Measurements from ENCODE around the gene ACOT7. TPM values are rescaled to one million over a fixed set of nuclear protein-coding genes. Genes with fewer than 3 reads are reported as not detected.

Gene ACOT7
- total RNA-seq, 2 donors from 2014 or later = 6.6 to 10.7 TPM

GRCh38 chr1:6347641-6348487, 45.7 kb downstream of the ACOT7 start:
- Histone ChIP-seq H3K27me3 (no peaks in the 10 kb centered on the region), H3K36me3 (no peaks in the 10 kb centered on the region), H3K4me1 (peaks cover 0 to 23% of the 10 kb centered on the region in 2 donors), H3K4me3 (no peak overlapping the region), H3K9me3 (no peaks in the 10 kb centered on the region), H3K27ac (peak overlapping the region in 1 of 2 donors; percentile 23)
- DNase-seq (ENCODE audit: low spot score) = no peak
- peak; percentile 54 to 78 for TF ChIP-seq CTCF (IDR thresholded peaks at IDR 0.05)

- peaks cover 0 to 13% of the 10 kb centered on the region in 2 donors for H3K4me1 ChIP-seq
- no peak for TF ChIP-seq CTCF (IDR thresholded peaks at IDR 0.05)
These were observed 48.1 kb downstream of the ACOT7 start for GRCh38 chr1:6345460-6345859.

DNA sequence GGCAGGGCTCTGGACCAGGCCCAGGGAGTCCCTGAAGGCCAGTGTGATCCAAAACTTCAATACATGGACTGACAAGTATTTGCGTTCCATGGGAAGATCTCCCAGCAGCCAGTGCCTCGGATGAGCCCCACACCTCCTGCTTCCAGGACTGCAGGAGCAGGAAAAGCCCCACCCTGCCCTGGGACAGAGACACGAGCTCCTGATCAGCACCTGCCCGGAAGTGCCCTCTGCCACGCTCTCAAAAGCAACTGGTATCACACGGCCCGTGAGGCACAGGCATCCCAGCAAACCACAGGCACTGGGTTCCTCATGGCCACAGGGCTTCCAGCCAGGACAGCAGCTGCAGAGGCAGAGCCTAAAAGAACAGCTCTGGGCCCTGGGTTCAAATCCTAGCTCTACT, 48.6 kb downstream of the ACOT7 start:
- Histone ChIP-seq H3K27me3 (no peaks in the 10 kb centered on the region), H3K36me3 (no peaks in the 10 kb centered on the region), H3K4me3 (no peak overlapping the region), H3K4me1 (peaks cover 0 to 9% of the 10 kb centered on the region in 2 donors), H3K9me3 (no peaks in the 10 kb centered on the region), H3K27ac (no peak overlapping the region)
- no peak for TF ChIP-seq CTCF (IDR thresholded peaks at IDR 0.05)
- no peak for DNase-seq (ENCODE audit: low spot score)

More at GRCh38 chr1:6345460-6345859, 48.1 kb downstream of the ACOT7 start:
- no peaks in the 10 kb centered on the region for H3K36me3 ChIP-seq
- H3K9me3 ChIP-seq = no peaks in the 10 kb centered on the region
- H3K27ac ChIP-seq = no peak overlapping the region
- no peak for DNase-seq (ENCODE audit: low spot score)
- no peaks in the 10 kb centered on the region for H3K27me3 ChIP-seq
- no peak overlapping the region for H3K4me3 ChIP-seq

- Histone ChIP-seq H3K27me3 (no peaks in the 10 kb centered on the region), H3K36me3 (no peaks in the 10 kb centered on the region), H3K9me3 (no peaks in the 10 kb centered on the region), H3K27ac (no peak overlapping the region), H3K4me1 (peaks cover 0 to 7% of the 10 kb centered on the region in 2 donors), H3K4me3 (no peak overlapping the region)
- peak; percentile 66 for DNase-seq (ENCODE audit: low spot score)
- TF ChIP-seq CTCF (IDR thresholded peaks at IDR 0.05) = peak; percentile 72 to 89
These were observed 49.8 kb downstream of the ACOT7 start for GRCh38 chr1:6343506-6344405.

DNA sequence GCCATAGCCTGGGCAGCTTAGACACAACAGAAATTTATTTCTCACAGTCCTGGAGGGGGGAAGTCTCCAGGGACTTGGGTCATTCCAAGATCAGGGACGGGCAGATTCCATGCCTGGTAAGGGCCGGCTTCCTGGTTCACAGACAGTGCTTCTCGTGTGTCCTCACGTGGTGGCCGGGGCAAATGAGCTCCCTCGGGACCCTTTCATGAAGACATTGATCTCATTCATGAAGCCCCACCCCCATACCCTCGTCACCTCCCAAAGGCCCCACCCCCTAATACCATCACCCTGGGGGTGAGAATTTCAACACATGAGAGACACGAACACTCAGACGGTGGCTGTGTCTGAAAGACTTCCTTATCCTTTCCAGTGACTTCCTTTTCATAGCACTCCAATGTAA, 51.5 kb downstream of the ACOT7 start:
- Histone ChIP-seq H3K36me3 (no peaks in the 10 kb centered on the region), H3K9me3 (no peaks in the 10 kb centered on the region), H3K27ac (no peak overlapping the region), H3K4me1 (no peaks in the 10 kb centered on the region), H3K4me3 (no peak overlapping the region), H3K27me3 (no peaks in the 10 kb centered on the region)
- no peak for DNase-seq (ENCODE audit: low spot score)
- no peak for TF ChIP-seq CTCF (IDR thresholded peaks at IDR 0.05)
